NCI-H2107 (cell line): Measurements from ENCODE around the gene F13B.
"Not testable (repeated sequence)": the region's sequence is repeated elsewhere in the genome, so short reads cannot be mapped to it uniquely, and the experiment has no call there.

Experiments used
- DNase-seq: peaks from one replicate; lab custom pipeline; 2025; lab: John Stamatoyannopoulos, UW

Gene F13B

GRCh38 chr1:197066719-197067456, at the start of gene F13B:
Gene F13B, minus strand, starts transcription at chr1:197067260. Its CDS starts 37 bp downstream, at chr1:197067223.
- no peak for DNase-seq

GRCh38 chr1:197116156-197116555, 49.1 kb upstream of the F13B start:
- no peak for DNase-seq

GRCh38 chr1:197106869-197107268, 39.8 kb upstream of the F13B start:
- DNase-seq, result no peak

- no peak for DNase-seq
These were observed 36.2 kb upstream of the F13B start for GRCh38 chr1:197103300-197103699.

- no peak for DNase-seq
These were observed 34.9 kb upstream of the F13B start for GRCh38 chr1:197101978-197102377.

- DNase-seq, result no peak
These were observed 33.6 kb upstream of the F13B start for GRCh38 chr1:197100677-197101076.

GRCh38 chr1:197099444-197099843, 32.4 kb upstream of the F13B start:
- no peak for DNase-seq

- DNase-seq, result not testable (repeated sequence)
These were observed 29.9 kb upstream of the F13B start for GRCh38 chr1:197096971-197097370.

- DNase-seq, result no peak
These were observed 29.1 kb upstream of the F13B start for GRCh38 chr1:197096137-197096536.

GRCh38 chr1:197093226-197093885, 26.3 kb upstream of the F13B start:
- DNase-seq, result no peak

GRCh38 chr1:197092491-197093023, 25.5 kb upstream of the F13B start:
- DNase-seq, result no peak

- no peak for DNase-seq
These were observed 16.4 kb upstream of the F13B start for GRCh38 chr1:197083474-197083873.

GRCh38 chr1:197081117-197081753, 14.2 kb upstream of the F13B start:
- no peak for DNase-seq

GRCh38 chr1:197080323-197080722, 13.3 kb upstream of the F13B start:
- no peak for DNase-seq

GRCh38 chr1:197076585-197076984, 9.5 kb upstream of the F13B start:
- no peak for DNase-seq

GRCh38 chr1:197073978-197074377, 6.9 kb upstream of the F13B start:
- no peak for DNase-seq

GRCh38 chr1:197067457-197067818, 378 bp upstream of the F13B start:
- DNase-seq, result no peak

GRCh38 chr1:197066277-197066676, 783 bp downstream of the F13B start:
- no peak for DNase-seq

- DNase-seq, result no peak
These were observed 1.5 kb downstream of the F13B start for GRCh38 chr1:197065559-197065958.

- DNase-seq, result no peak
These were observed 3.8 kb downstream of the F13B start for GRCh38 chr1:197063212-197063611.

GRCh38 chr1:197062692-197063091, 4.4 kb downstream of the F13B start:
- DNase-seq, result no peak

GRCh38 chr1:197049100-197049499, 18.0 kb downstream of the F13B start:
- no peak for DNase-seq
